ENCODE data around the gene FIBCD1. TPM values are rescaled to one million over a fixed set of nuclear protein-coding genes. Genes with fewer than 3 reads are reported as not detected.

The FIBCD1 gene
- total and polyA plus RNA-seq, 11 donors: 0.24 to 3.9 (median 1.3) TPM; not detected in 2

- peaks cover 0 to 5% (median 0%) of the 10 kb centered on the region in 12 donors for H3K4me1 ChIP-seq
- H3K9me3 ChIP-seq: no peaks in the 10 kb centered on the region
- intact Hi-C loops (cut with DNase I): no loop called here
- ATAC-seq (no peak), DNase-seq (no peak)
- no peak overlapping the region for H3K27ac ChIP-seq
- peaks cover 0 to 36% (median 3%) of the 10 kb centered on the region in 9 donors for H3K27me3 ChIP-seq
- H3K4me3 ChIP-seq: no peak overlapping the region
- TF ChIP-seq POLR2A (IDR thresholded peaks at IDR 0.05) (no peak), CTCF (IDR thresholded peaks at IDR 0.05) (no peak)
- 60 to 85% (median 72%) methylated on average over 8 to 14 of the region's 14 CpGs for WGBS, 4 donors
- no peaks in the 10 kb centered on the region for H3K36me3 ChIP-seq
Observed at GRCh38 chr9:130920762-130921299, 18.2 kb downstream of the FIBCD1 start.

GRCh38 chr9:130920233-130920632 is 18.8 kb downstream of the FIBCD1 start:
- H3K9me3 ChIP-seq: no peaks in the 10 kb centered on the region
- peaks cover 0 to 36% (median 3%) of the 10 kb centered on the region in 9 donors for H3K27me3 ChIP-seq
- H3K27ac ChIP-seq: no peak overlapping the region
- DNase-seq (no peak), ATAC-seq (no peak)
- intact Hi-C loops (cut with DNase I): no loop called here
- TF ChIP-seq POLR2A (IDR thresholded peaks at IDR 0.05): no peak
- no peak for TF ChIP-seq CTCF (IDR thresholded peaks at IDR 0.05)
- H3K36me3 ChIP-seq: no peaks in the 10 kb centered on the region
- WGBS, 4 donors: 91 to 94% (median 93%) methylated on average over 5 to 8 of the region's 8 CpGs
- peaks cover 0 to 5% (median 0%) of the 10 kb centered on the region in 12 donors for H3K4me1 ChIP-seq
- no peak overlapping the region for H3K4me3 ChIP-seq

GRCh38 chr9:130919559-130920145 is 19.4 kb downstream of the FIBCD1 start:
- no peak for ATAC-seq
- Histone ChIP-seq H3K36me3 (no peaks in the 10 kb centered on the region), H3K4me1 (peaks cover 0 to 5% (median 0%) of the 10 kb centered on the region in 12 donors), H3K27me3 (peaks cover 0 to 34% (median 0%) of the 10 kb centered on the region in 9 donors), H3K4me3 (no peak overlapping the region), H3K27ac (no peak overlapping the region), H3K9me3 (no peaks in the 10 kb centered on the region)
- no peak for DNase-seq
- 74 to 79% (median 76%) methylated on average over 12 to 14 of the region's 14 CpGs for WGBS, 4 donors
- intact Hi-C loops (cut with DNase I): no loop called here
- TF ChIP-seq POLR2A (IDR thresholded peaks at IDR 0.05): no peak
- TF ChIP-seq CTCF (IDR thresholded peaks at IDR 0.05): no peak

- ATAC-seq (peak in 2 of 4 donors; percentile 49 to 60), DNase-seq (no peak)
- Histone ChIP-seq H3K27me3 (peaks cover 0 to 33% (median 0%) of the 10 kb centered on the region in 9 donors), H3K4me1 (peaks cover 0 to 5% (median 0%) of the 10 kb centered on the region in 12 donors), H3K27ac (no peak overlapping the region), H3K36me3 (no peaks in the 10 kb centered on the region), H3K4me3 (no peak overlapping the region), H3K9me3 (no peaks in the 10 kb centered on the region)
- intact Hi-C loops (cut with DNase I): no loop called here
- TF ChIP-seq POLR2A (IDR thresholded peaks at IDR 0.05) (no peak), CTCF (IDR thresholded peaks at IDR 0.05) (no peak)
- WGBS, 4 donors: 70 to 79% (median 73%) methylated on average over 31 to 33 of the region's 33 CpGs
Observed at GRCh38 chr9:130918826-130919558, 20.1 kb downstream of the FIBCD1 start.
